DMS53 treated with DMSO at 0.1 percent for 48 hours (cell line): ENCODE results near the gene TMEM200A.

Experiments
- DNase-seq: peaks from one replicate; lab custom pipeline; 2025; ENCODE audit not compliant: unreplicated experiment; lab: John Stamatoyannopoulos, UW

TMEM200A gene

GRCh38 chr6:130423044-130423443, 57.2 kb downstream of the TMEM200A start:
- DNase-seq: no peak

- DNase-seq: no peak
Measured at GRCh38 chr6:130424710-130425109, 58.9 kb downstream of the TMEM200A start.

GRCh38 chr6:130425537-130425936, 59.7 kb downstream of the TMEM200A start:
- DNase-seq: no peak

GRCh38 chr6:130426066-130426721, 60.4 kb downstream of the TMEM200A start:
- no peak for DNase-seq

- no peak for DNase-seq
Measured at GRCh38 chr6:130431346-130431852, 65.6 kb downstream of the TMEM200A start.

- DNase-seq: no peak
Measured at GRCh38 chr6:130432838-130433237, 67.0 kb downstream of the TMEM200A start.

GRCh38 chr6:130434174-130434873, 68.5 kb downstream of the TMEM200A start:
- no peak for DNase-seq

GRCh38 chr6:130435181-130435580, 69.4 kb downstream of the TMEM200A start:
- no peak for DNase-seq

GRCh38 chr6:130437961-130438360, 72.1 kb downstream of the TMEM200A start:
- DNase-seq: no peak

- no peak for DNase-seq
Measured at GRCh38 chr6:130447374-130447773, 81.6 kb downstream of the TMEM200A start.

- no peak for DNase-seq
Measured at GRCh38 chr6:130452336-130452735, 86.5 kb downstream of the TMEM200A start.

- DNase-seq: no peak
Measured at GRCh38 chr6:130453230-130453629, 87.4 kb downstream of the TMEM200A start.

GRCh38 chr6:130457605-130458004, 91.8 kb downstream of the TMEM200A start:
- DNase-seq: no peak

- DNase-seq: no peak
Measured at GRCh38 chr6:130459316-130459715, 93.5 kb downstream of the TMEM200A start.

GRCh38 chr6:130460934-130461333, 95.1 kb downstream of the TMEM200A start:
- no peak for DNase-seq

- no peak for DNase-seq
Measured at GRCh38 chr6:130466052-130466747, 100.4 kb downstream of the TMEM200A start.

GRCh38 chr6:130466748-130467061, 100.9 kb downstream of the TMEM200A start:
- no peak for DNase-seq

- no peak for DNase-seq
Measured at GRCh38 chr6:130467146-130468050, 101.6 kb downstream of the TMEM200A start.

GRCh38 chr6:130470766-130471165, 104.9 kb downstream of the TMEM200A start:
- DNase-seq: no peak

GRCh38 chr6:130473886-130474285, 108.1 kb downstream of the TMEM200A start:
- peak; percentile 22 for DNase-seq
